SU-DHL-6 (cell line): ENCODE results near the gene NPDC1.

Experiments used
- H2AFZ ChIP-seq: fragments of 200-600 bp; sonication (generic); 2 replicates; pipeline ENCODE4 v1.6.1; 2014; ENCODE audit warnings: low read depth, mild to moderate bottlenecking, moderate library complexity, mixed read lengths, antibody characterized with exemption, low read length; ENCODE audit not compliant: severe bottlenecking
- H3F3A ChIP-seq: fragments of 200-600 bp; shearing (Covaris generic); 2 replicates; pipeline ENCODE4 v1.6.0; 2016; ENCODE audit warnings: antibody characterized with exemption, mild to moderate bottlenecking; ENCODE audit not compliant: insufficient read depth
- H3K27ac ChIP-seq: fragments of 200-600 bp; sonication (generic); 2 replicates; pipeline ENCODE4 v1.5.1; 2016; ENCODE audit warnings: low read depth, mild to moderate bottlenecking, low read length, moderate library complexity, mixed read lengths
- H3K27me3 ChIP-seq: fragments of 200-600 bp; sonication (generic), shearing (Covaris generic); 2 replicates; pipeline ENCODE4 v1.6.0; 2014; ENCODE audit warnings: mild to moderate bottlenecking, low read length
- H3K36me3 ChIP-seq: fragments of 200-600 bp; sonication (generic); 2 replicates; pipeline ENCODE4 v1.6.1; 2014; ENCODE audit warnings: mild to moderate bottlenecking, low read length, mixed read lengths
- H3K4me2 ChIP-seq: fragments of 300-600, 200-600 bp; shearing (Covaris generic), sonication (generic); 2 replicates; pipeline ENCODE4 v1.6.0; 2014; ENCODE audit warnings: low read length, low read depth, mild to moderate bottlenecking; ENCODE audit not compliant: poor library complexity, severe bottlenecking
- H3K4me3 ChIP-seq: fragments of 200-600 bp; sonication (generic); 2 replicates; pipeline ENCODE4 v1.5.1; 2014; ENCODE audit warnings: antibody characterized with exemption, low read length, mild to moderate bottlenecking, mixed read lengths; ENCODE audit not compliant: insufficient read depth, poor library complexity, severe bottlenecking
- H3K79me2 ChIP-seq: fragments of 200-600 bp; sonication (generic); 2 replicates; pipeline ENCODE4 v1.6.1; 2014; ENCODE audit warnings: mild to moderate bottlenecking, low read length, moderate library complexity; ENCODE audit not compliant: insufficient read depth
- H3K9ac ChIP-seq: fragments of 200-600 bp; sonication (generic); 2 replicates; pipeline ENCODE4 v1.7.0; 2014; ENCODE audit warnings: mild to moderate bottlenecking, low read length
- H3K9me2 ChIP-seq: fragments of 200-600 bp; sonication (generic); replicated peaks from 2 replicates; pipeline ENCODE4 v1.6.1; 2014; ENCODE audit warnings: low read length; ENCODE audit not compliant: insufficient read depth
- H3K9me3 ChIP-seq: fragments of 200-600 bp; sonication (generic); 2 replicates; pipeline ENCODE4 v1.6.1; 2014; ENCODE audit warnings: low read length, mixed read lengths; ENCODE audit not compliant: insufficient read depth
- H4K20me1 ChIP-seq: fragments of 200-600 bp; sonication (generic); 2 replicates; pipeline ENCODE4 v1.6.1; 2014; ENCODE audit warnings: low read depth, mild to moderate bottlenecking, antibody characterized with exemption, low read length, moderate library complexity, mixed read lengths
- EZH2phosphoT487 ChIP-seq: fragments of 200-600 bp; sonication (generic), shearing (Covaris generic); conservative IDR thresholded peaks from 2 replicates; pipeline ENCODE4 v1.6.1; 2018; ENCODE audit warnings: mild to moderate bottlenecking, antibody characterized with exemption, low read length, moderate library complexity, mixed read lengths
- TF ChIP-seq, protein P1 (sequence below): fragments of 200-600 bp; sonication (generic); IDR thresholded peaks from one replicate; pipeline ENCODE4 v1.5.1; 2017; ENCODE audit warnings: antibody characterized with exemption, mild to moderate bottlenecking, low read length, moderate library complexity; ENCODE audit not compliant: insufficient read depth, poor library complexity, severe bottlenecking

Gene NPDC1

DNA sequence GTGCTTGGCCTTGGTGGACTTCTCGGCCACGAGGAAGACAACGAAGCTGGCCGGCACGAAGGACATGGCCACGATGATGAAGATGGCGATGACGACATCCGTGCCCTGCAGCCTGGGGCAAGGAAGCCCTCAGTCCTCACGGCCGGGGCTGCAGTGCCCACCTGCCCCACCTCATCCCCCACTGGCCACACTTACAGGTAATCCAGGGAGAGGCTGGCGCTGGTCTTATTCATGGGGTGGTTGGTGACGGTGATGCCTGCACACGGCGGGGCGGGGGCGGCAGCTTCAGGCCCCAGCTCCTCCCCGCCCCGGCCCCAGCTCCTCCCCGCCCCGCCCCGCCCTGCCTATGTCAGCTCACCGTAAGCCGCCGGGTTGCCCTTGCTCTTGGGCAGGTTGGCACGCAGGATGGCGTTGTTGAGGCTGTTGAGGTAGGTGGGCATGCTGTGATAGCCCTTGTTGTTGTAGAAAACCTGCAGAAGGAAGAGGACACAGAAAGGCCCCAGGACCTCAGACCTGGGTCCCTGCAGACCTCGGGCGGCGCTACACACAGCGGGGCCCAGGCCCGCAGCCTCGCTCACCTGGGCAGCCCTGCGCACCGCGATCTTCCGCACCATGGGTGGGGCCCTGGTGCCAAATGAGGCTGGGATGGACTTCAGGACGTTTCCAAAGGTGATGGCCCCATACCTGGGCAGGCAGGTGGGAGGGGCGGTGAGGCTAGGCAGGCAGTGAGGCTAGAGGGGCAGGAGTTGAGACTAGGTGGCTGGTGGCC, 33.9 kb downstream of the NPDC1 start:
- Histone ChIP-seq H3K4me3 (no peak overlapping the region), H3K27me3 (no peaks in the 10 kb centered on the region), H3K9me2 (no peaks in the 10 kb centered on the region), H3K79me2 (no peaks in the 10 kb centered on the region), H4K20me1 (no peaks in the 10 kb centered on the region), H3K36me3 (no peaks in the 10 kb centered on the region), H3K4me2 (no peak overlapping the region), H3K9ac (no peak overlapping the region), H3F3A (no peaks in the 10 kb centered on the region), H2AFZ (no peak overlapping the region), H3K27ac (no peak overlapping the region), H3K9me3 (no peaks in the 10 kb centered on the region)
- TF ChIP-seq EZH2phosphoT487 = no peak
- TF ChIP-seq, protein P1, sequence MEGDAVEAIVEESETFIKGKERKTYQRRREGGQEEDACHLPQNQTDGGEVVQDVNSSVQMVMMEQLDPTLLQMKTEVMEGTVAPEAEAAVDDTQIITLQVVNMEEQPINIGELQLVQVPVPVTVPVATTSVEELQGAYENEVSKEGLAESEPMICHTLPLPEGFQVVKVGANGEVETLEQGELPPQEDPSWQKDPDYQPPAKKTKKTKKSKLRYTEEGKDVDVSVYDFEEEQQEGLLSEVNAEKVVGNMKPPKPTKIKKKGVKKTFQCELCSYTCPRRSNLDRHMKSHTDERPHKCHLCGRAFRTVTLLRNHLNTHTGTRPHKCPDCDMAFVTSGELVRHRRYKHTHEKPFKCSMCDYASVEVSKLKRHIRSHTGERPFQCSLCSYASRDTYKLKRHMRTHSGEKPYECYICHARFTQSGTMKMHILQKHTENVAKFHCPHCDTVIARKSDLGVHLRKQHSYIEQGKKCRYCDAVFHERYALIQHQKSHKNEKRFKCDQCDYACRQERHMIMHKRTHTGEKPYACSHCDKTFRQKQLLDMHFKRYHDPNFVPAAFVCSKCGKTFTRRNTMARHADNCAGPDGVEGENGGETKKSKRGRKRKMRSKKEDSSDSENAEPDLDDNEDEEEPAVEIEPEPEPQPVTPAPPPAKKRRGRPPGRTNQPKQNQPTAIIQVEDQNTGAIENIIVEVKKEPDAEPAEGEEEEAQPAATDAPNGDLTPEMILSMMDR = no peak

DNA sequence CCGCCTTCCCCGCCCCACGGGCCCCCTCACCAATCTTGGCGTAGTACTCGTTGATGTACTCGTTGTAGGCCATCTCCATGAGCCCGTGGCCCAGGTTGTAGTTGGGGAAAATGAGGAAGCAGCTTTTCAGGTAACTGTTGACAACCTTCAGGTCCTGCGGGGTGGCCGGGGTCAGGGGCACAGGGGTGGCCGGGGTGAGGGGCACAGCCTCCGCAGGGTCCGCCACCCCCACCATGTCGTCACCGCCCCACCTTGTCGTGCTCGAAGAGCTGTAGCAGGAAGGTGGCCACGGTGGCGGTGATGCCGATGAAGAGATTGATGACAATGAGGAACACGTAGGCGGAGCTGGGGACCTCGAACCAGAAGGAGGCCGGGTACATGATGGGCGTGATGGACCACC, 34.8 kb downstream of the NPDC1 start:
- Histone ChIP-seq H3K27ac (no peak overlapping the region), H3K79me2 (no peaks in the 10 kb centered on the region), H2AFZ (no peak overlapping the region), H3K4me2 (no peak overlapping the region), H3K9ac (no peak overlapping the region), H3K4me3 (no peak overlapping the region), H3K27me3 (no peaks in the 10 kb centered on the region), H3K9me3 (no peaks in the 10 kb centered on the region), H4K20me1 (no peaks in the 10 kb centered on the region), H3K9me2 (no peaks in the 10 kb centered on the region), H3K36me3 (no peaks in the 10 kb centered on the region), H3F3A (no peaks in the 10 kb centered on the region)
- TF ChIP-seq, protein P1 = no peak
- TF ChIP-seq EZH2phosphoT487 = no peak

DNA sequence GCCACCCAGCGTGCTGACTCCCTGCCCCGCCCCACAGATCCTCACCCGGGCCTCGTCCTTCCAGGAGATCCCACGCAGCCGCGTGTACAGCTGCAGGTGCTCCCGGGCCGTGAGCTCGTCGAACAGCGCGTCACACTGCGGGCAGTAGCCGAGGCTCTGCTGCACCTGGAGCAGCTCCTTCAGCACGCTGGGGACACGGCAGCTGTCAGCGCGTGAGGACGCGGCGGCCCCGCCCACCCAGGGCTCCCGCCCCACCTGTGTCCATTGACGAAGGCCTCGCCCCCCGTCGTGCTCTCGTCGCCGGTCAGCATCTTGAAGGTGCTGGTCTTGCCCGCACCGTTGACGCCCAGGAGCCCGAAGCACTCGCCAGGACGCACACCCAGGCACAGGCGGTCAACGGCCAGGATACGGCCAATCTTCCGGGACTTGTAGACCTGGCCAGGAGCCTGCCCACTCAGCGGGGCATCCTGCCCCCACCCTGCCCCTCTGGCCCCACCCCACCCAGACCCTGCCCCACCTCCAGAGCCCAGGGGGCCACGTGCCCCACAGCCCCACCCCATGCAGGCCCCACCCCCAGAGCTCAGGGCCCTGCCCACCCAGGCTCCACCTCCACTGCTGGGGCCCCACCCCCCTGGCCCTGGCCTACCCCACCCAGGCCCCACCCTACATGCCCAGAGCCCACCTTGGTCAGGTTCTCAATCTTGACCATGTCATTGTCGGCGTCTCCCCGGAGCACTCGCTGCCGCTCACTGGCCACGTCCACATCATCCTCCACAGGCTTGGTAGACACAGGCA, 35.8 kb downstream of the NPDC1 start:
- H3K27me3 ChIP-seq = no peaks in the 10 kb centered on the region
- H4K20me1 ChIP-seq = no peaks in the 10 kb centered on the region
- no peak overlapping the region for H2AFZ ChIP-seq
- H3K36me3 ChIP-seq = no peaks in the 10 kb centered on the region
- H3K9me3 ChIP-seq = no peaks in the 10 kb centered on the region
- H3K4me2 ChIP-seq = no peak overlapping the region
- H3K9ac ChIP-seq = no peak overlapping the region
- H3F3A ChIP-seq = no peaks in the 10 kb centered on the region
- H3K4me3 ChIP-seq = no peak overlapping the region
- no peak overlapping the region for H3K27ac ChIP-seq
- no peaks in the 10 kb centered on the region for H3K9me2 ChIP-seq
- TF ChIP-seq EZH2phosphoT487 = no peak
- TF ChIP-seq, protein P1 = no peak
- H3K79me2 ChIP-seq = no peaks in the 10 kb centered on the region
